Activated CD4-positive, alpha-beta T cell treated with anti-CD3 and anti-CD28 coated beads, Interleukin-2, Interleukin-4, amounts not matched to agents 100 ng/mL and 50 ng/mL, durations not matched to agents 16 hours and 8 hours (primary cell): ENCODE measurements around the gene NYAP1.
"Not testable (repeated sequence)": the region's sequence is repeated elsewhere in the genome, so short reads cannot be mapped to it uniquely, and the experiment has no call there.

Source experiments
- DNase-seq: peaks from one replicate; pipeline ENCODE4 v3.0.0-alpha.2; 2020; ENCODE audit warnings: low spot score

NYAP1 gene

DNA sequence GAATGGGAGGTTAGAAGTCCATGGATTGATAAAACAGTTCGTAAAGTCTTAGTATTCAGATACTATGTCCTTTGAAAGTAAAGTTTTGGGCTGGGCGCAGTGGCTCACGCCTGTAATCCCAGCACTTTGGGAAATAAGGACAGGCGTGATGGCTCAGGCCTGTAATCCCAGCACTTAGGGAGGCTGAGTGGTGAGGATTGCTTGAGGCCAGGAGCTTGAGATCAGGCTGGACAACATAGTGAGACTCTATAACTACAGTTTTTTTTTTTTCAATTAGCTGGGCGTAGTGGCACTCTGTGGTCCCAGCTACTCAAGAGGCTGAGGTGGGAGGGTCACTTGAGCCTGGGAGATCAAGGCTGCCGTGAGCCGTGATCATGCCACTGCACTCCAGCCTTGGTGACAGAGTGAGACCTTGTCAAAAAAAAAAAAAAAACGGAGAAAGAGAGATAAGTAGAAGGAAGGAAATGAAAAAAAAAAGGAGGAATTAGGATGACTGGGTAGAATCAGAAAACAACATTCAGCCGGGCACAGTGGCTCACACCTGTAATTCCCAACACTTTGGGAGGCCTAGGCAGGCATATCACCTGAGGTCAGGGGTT lies 29.6 kb downstream of the NYAP1 start:
- DNase-seq = no peak

- no peak for DNase-seq
These were observed 31.4 kb downstream of the NYAP1 start for GRCh38 chr7:100515072-100515532.

GRCh38 chr7:100516135-100516812 lies 32.5 kb downstream of the NYAP1 start:
- DNase-seq = peak; percentile 30

DNA sequence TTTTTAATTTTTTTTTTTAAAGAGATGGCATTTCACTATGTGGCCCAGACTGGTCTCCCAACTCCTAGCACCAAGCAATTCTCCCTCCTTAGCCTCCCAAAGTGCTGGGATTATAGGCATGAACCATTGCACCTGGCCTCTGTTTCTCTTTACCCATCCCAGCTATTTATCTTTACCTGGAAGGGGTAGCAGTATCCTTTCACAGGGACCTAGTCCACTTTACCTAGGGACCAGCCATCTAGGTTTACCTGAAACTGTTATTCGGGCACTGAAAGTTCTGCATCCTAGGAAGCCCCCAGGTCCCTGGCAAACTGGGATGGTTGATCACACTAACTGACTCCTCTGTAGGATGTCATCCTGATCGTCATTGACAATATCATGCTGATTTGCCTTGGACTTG lies 33.6 kb downstream of the NYAP1 start:
- no peak for DNase-seq

- DNase-seq = no peak
These were observed 35.9 kb downstream of the NYAP1 start for GRCh38 chr7:100519580-100519979.

DNA sequence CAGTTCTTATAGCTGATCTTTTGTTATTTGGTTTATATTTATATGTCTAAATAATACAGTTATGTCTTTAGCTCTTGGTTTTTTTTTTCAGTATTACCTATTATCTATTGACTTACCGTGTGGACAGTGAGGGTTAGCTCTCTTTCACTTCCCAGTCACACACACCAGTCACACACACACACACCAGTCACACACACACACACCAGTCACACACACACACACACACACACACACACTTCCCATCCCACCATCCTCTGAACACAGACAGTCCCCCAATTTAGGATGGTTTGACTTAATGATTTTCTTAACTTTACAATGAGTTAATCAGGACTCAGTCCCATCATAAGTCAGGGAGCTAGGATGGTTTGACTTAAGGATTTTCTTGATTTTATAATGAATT lies 36.4 kb downstream of the NYAP1 start:
- DNase-seq = no peak

DNA sequence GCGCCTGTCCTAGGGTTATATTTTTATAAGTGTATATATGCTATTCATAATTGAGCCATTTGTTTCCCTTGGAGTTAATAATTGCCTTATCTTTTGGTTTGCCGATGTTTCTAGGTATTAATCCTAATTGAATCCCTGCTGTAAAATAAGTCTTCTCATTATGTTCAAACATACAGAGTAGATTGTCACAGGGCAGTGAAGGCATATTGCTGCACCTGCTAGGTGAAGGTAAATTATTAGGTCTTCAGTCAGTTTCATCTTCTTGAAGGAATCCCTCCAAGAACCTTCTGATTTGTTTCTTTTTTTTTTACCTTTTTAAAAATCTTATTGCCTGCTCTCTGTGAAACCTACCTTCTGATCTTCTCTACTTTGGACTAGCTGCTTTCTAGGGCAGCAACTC lies 37.3 kb downstream of the NYAP1 start:
- no peak for DNase-seq

GRCh38 chr7:100521909-100522593 lies 38.3 kb downstream of the NYAP1 start:
- DNase-seq = not testable (repeated sequence)

DNA sequence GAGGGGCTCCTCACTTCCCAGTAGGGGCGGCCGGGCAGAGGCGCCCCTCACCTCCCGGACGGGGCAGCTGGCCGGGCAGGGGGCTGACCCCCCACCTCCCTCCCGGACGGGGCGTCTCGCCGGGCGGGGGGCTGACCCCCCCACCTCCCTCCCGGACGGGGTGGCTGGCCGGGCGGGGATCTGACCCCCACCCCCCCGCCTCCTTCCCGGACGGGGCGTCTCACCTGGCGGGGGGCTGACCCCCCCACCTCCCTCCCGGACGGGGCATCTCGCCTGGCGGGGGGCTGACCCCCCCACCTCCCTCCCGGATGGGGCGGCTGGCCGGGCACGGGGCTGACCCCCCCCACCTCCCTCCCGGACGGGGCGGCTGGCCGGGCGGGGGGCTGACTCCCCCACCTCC lies 39.5 kb downstream of the NYAP1 start:
- not testable (repeated sequence) for DNase-seq

- DNase-seq = not testable (repeated sequence)
These were observed 44.6 kb downstream of the NYAP1 start for GRCh38 chr7:100528108-100528866.

GRCh38 chr7:100532165-100533022 lies 48.7 kb downstream of the NYAP1 start:
- no peak for DNase-seq

- DNase-seq = not testable (repeated sequence)
These were observed 52.3 kb downstream of the NYAP1 start for GRCh38 chr7:100535982-100536381.

- not testable (repeated sequence) for DNase-seq
These were observed 53.0 kb downstream of the NYAP1 start for GRCh38 chr7:100536695-100537094.

GRCh38 chr7:100538348-100538653 lies 54.6 kb downstream of the NYAP1 start:
- DNase-seq = no peak

DNA sequence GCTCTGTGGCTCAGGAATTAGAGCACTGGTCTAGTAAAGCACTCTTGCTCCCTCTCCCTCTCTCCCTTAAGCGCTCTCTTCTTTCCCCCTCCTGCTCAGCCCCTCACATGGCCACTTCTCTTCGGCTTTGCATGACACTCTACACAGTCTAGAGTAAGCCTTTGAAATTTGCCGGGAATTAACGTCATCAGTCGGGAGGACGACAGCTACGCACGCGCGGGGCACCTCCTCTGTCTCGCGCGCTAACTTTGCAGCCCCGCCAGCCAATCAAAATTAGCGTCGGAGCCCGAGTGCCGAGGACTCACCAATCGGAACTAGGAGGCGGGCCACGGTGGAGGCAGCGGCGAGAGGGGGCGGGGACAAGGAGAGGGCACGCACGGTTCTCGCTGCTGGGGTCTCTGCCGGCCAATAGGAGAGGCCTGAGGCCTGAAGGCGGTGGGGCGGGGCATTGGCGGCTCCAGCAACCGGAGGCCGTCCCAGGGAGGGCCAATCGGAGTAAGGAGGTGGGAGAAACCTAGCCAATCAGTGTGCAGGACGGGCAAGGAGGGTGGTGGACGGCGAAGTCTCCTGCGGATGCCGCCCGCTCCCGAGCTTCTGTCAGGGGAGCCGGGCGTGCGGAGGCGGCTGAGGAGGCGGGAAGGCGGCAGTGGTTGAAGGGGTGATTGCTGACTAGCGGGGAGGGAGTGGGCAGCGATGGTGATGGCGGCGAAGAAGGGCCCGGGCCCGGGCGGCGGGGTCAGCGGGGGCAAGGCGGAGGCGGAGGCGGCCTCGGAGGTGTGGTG lies 55.1 kb downstream of the NYAP1 start, which contains the start of gene AGFG2:
Gene AGFG2 (plus strand): TSS at position 550 of the 782 bp plus-strand sequence. CDS start 144 bp downstream, at position 694.
- DNase-seq = peak; percentile 100

DNA sequence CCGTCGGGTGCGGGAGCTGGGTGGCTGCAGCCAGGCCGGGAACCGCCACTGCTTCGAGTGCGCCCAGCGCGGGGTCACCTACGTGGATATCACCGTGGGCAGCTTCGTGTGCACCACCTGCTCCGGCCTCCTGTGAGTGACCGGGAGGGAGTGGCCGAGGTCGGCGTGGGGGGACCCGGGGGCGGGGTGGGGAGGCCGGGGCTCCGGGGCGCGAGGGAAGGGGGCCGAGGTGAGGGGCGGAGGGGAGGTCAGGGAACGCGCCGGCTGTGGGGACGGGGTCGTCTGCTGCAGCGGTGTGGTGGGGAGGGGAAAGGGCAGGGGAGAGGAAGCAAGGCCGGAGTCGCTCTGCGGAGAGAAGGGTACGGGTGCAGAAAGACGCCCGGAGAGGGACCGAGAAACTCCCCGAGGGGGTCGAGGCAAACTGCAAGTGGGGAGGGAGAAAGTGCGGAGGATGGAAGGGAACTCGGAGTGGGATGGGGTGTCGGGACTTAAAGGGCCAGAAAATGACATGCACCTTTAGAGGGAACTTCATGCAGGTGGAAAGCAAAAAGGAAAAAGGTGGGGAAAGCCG lies 55.8 kb downstream of the NYAP1 start:
- DNase-seq = no peak

DNA sequence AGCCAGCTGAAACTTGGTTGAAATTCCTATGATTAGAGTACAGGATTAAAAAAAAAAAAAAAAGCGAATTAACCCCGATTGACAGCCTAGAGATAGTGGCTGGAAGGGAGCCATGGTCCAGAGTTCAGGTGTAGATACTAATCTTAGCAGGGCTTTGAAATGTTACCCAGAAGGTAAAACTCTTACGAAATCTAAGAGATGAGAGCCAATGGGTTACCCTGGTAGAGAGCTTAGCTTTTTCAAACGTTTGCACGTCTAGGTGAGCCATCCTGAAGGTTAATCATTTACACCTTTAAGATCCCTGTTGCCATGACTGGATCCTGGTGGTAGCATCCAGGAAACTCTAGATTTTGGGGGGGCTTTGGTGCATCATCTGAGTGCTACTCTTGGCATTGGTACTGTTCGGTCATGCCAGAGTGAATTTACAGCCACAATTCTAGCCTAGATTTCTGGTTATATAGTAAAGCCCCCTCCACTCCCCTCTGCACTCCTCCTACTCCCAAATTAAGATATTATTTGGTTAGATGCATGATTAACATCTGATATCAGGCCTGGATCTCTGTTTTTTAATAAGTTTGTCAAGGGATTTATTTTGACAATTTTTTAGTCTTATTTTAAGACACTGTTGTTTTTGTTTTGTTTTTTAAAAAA lies 56.5 kb downstream of the NYAP1 start:
- DNase-seq = no peak

- DNase-seq = not testable (repeated sequence)
These were observed 57.6 kb downstream of the NYAP1 start for GRCh38 chr7:100541309-100541708.

DNA sequence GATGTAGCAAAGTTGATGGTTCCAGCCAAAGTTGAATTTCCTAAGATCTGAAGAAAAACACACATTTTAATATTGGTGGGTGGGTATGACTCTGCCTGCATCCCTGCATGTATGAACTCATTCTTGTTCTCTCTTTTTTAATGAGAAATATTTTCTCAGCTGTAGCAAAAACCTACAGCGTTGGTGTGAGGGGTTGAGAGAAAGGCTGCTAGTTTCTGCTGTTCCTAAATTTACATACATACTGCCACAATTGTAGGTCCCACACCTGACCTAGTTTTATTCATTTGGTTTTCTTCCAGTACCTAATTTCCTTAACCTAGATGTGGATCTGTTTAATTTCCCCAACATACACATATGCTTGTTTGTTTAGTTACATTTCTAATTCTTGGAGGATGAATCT lies 59.9 kb downstream of the NYAP1 start:
- DNase-seq = no peak

GRCh38 chr7:100544386-100544785 lies 60.7 kb downstream of the NYAP1 start:
- no peak for DNase-seq
